ENCODE results near the gene ANKRD52. TPM values are rescaled to one million over a fixed set of nuclear protein-coding genes. Genes with fewer than 3 reads are reported as not detected.

The ANKRD52 gene
- total and polyA plus RNA-seq, 10 of the 15 experiments (the other 5 are each of a cell fraction or from before 2014, with no cell fraction given) = 0.90 to 55.3 (median 16.1) TPM

- no peak for TF ChIP-seq CEBPZ (IDR thresholded peaks at IDR 0.05; ENCODE audit: low read depth, low read length)
- TF ChIP-seq FOXM1 (IDR thresholded peaks at IDR 0.05; ENCODE audit: low read depth, low read length) = no peak
- 0 out of 2 replicates have a peak, but pooled peaks have one; percentile 49 for TF ChIP-seq GATAD2B (conservative IDR thresholded peaks at IDR 0.05; ENCODE audit: low read depth)
- TF ChIP-seq ZNF622 (IDR thresholded peaks at IDR 0.05) = no peak
- TF ChIP-seq SMARCA5 (IDR thresholded peaks at IDR 0.05) = peak; percentile 36; the same call in 1 of the 2 replicates
- no peak for TF ChIP-seq ZNF217 (IDR thresholded peaks at IDR 0.05)
- no peak for TF ChIP-seq BMI1 (IDR thresholded peaks at IDR 0.05; ENCODE audit: borderline replicate concordance)
- no peak for TF ChIP-seq IRF5 (IDR thresholded peaks at IDR 0.05; ENCODE audit: borderline replicate concordance)
- no peak for TF ChIP-seq SKIL (IDR thresholded peaks at IDR 0.05; ENCODE audit: low read depth, poor library complexity, severe bottlenecking)
- no peak for TF ChIP-seq ETV6 (conservative IDR thresholded peaks at IDR 0.05 in 1 of 2, IDR thresholded peaks at IDR 0.05 in 1 of 2; ENCODE audit: borderline replicate concordance in 1 of 2, low read depth in 1 of 2)
- no peak for TF ChIP-seq MYB (IDR thresholded peaks at IDR 0.05; ENCODE audit: borderline replicate concordance, low read depth, low read length)
- no peak for TF ChIP-seq RAD51 (IDR thresholded peaks at IDR 0.05)
- peak; percentile 60 for TF ChIP-seq RUNX3 (IDR thresholded peaks at IDR 0.05; ENCODE audit: low read length)
- TF ChIP-seq ZZZ3 (IDR thresholded peaks at IDR 0.05; ENCODE audit: control insufficient read depth, insufficient read length, low read depth) = no peak
- TF ChIP-seq BCL11A (IDR thresholded peaks at IDR 0.05; ENCODE audit: low read depth, low read length) = no peak
- no peak for TF ChIP-seq TCF12 (IDR thresholded peaks at IDR 0.05; ENCODE audit: low read depth, low read length)
- no peak for TF ChIP-seq CBX5 (IDR thresholded peaks at IDR 0.05; ENCODE audit: low read depth)
- TF ChIP-seq FOXK2 (IDR thresholded peaks at IDR 0.05) = no peak
- TF ChIP-seq RELB (IDR thresholded peaks at IDR 0.05; ENCODE audit: low read depth) = 0 out of 2 replicates have a peak, but pooled peaks have one; percentile 10
- TF ChIP-seq TCF3 (IDR thresholded peaks at IDR 0.05; ENCODE audit: borderline replicate concordance, insufficient read depth, low read depth, low read length) = no peak
Observed at GRCh38 chr12:56221757-56222530, 36.2 kb downstream of the ANKRD52 start, which contains the start of gene RNF41 (continued).

Measured in GM12878 (cell line).